Renal cortical epithelial cell (primary cell): ENCODE results near the gene TMEM218. TPM values are rescaled to one million over a fixed set of nuclear protein-coding genes. Genes with fewer than 3 reads are reported as not detected.
"Not testable (repeated sequence)": the region's sequence is repeated elsewhere in the genome, so short reads cannot be mapped to it uniquely, and the experiment has no call there.

Source experiments
- DNase-seq: peaks from one replicate; pipeline ENCODE4 v3.0.0-alpha.2; 2011; ENCODE audit warnings: low read depth
- total RNA-seq: library from RNA; depleted of rRNA; stranded (reverse); fragments of >200 nt; gene quantifications from 2 replicates; pipeline ENCODE4 v1.2.3, GENCODE V29; 2014

Gene TMEM218
- total RNA-seq, 1 donor from 2014 or later, result 27.0 TPM

DNA sequence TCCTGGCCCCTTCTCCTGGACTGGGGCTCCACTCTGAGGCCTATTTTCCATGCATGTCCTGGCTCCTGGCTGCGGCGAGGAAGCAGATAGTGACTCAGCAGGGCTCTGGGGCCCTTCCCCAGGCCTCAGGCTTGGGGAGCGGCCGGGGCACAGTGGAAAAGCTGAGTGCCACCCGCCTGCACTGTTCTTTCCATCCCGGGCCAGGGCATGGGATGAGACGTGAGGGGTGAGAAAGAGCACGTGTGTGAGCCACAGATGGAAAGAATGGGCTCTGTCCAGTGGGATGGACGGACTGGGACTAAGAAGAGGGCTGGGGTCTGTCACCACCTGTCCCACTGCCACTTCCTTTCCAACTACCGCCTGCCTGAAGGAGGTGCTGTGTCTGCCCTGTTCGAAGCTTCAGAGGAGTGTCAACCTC is 35.5 kb downstream of the TMEM218 start:
- DNase-seq, result no peak

DNA sequence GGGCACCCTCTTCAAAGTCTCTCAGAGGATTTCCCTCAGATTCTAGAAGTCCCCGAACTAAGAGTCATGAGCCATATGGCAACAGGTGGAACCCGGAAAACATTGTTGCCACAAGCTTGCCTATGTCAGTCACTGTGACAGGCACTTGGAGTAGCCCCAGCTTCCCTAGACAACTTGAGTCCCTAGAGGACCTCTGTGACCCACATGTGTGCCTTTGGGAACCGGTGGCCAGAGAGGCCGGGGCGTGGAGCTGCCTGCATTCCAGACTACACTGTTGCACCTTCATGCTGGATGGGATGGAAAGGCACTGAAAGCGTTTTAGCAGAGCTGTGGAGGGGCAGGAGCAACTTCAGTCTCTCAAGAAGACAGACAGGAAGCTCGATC is 36.2 kb downstream of the TMEM218 start:
- no peak for DNase-seq

DNA sequence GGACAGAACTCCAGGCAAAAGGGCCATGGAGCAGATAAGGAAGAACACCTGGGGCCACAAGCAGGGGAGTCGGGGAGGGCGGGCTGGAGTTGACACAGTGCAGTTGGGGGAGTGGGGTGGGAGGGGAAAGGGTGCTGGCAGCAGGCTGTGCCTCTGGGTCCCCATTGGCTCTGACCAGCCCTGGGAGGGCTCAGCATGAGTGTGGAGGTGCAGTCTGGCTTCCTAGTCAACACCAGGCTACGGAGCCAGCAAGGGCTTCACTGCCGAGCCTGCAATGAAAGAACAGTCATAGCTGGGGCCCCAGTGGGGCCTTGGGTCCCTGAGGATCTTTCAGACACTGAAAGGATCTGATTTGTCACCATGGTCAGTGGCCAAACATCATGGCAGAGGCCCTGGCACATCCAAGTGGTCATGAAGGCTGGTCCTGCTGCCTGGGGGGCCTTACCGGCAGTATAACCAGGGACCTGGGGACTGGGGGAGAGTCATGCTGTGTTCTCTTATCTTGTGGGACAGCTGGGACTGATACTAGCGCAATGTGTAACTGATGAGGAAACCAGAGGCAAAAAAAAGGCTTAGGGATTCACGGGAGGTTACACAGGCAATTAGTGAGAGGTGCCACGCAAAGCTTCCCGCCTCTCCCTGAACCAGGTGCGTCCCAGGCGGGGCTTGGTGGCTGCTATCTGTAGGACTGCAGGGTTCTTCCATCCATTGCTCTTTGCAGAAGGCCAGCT is 36.8 kb downstream of the TMEM218 start:
- DNase-seq, result no peak

DNA sequence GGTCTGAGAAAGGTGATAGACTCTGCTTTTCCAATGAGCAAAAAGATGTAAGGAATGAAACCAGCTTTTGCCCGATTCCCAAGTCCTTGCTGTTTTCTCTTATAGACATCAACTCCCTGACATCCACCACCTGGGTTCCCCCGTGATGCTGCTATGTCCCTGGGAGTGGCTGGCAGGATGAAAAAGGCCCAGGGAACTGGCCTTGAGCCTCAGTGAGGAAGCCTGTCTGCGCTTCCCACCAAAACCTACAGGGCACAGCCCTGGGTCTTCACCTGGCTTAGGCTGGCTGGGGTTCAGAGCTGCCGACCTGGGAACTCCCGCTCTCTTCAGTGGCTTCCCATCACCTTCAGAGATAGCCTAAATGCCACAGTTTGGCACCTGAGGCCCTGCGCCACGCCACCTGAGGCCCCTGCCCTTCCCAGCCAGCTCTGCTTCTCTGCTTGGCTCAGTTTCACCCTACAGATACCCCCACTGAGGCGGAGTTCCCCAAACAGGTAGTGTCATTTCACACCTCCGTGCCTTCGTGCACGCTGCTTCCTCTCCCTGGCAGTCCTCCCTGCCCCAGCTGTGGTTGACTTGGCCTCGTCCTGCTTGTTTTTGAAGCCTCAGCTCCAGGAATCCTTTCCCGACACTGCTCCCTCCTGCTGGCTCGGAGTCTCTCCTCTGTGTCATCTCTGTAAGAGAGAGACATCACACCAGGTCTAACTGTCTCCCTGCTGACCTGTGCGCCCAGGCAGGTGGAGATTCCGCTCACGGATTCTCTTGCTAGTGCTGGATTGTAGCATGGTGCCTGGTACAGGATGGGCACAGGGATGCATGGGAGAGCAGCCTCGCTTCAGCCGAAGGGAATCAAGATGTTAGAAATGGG is 37.6 kb downstream of the TMEM218 start:
- DNase-seq, result no peak

DNA sequence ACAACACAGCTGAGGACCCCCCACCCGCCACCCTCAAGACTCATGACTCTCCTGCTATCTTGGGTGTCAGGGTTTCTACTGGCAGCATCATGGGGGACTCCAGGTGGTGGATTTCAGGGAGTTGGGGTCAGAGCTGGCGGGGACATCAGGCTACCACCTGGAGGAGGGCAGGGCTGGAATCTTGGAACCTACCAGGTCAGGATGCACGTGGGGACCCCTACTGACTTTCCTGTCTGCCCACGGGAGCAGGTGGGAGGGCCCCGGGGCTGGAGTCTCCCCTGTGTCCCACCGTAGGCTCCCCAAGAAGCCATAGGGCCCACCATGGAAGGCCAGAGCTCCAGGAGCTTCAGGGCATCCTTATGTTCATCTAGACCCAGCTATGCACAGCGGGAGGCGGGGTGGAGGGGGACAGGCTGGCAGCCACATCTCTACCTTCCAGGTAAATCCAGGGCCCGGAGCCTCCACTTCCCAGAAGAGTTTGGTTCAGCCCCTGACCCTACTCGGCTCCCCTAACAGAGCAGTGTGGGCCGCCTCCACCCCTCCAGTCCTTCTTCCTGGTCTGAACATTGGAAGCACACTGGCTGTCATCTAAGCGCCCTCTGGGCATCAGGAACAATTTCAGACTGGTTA is 38.4 kb downstream of the TMEM218 start:
- DNase-seq, result no peak

DNA sequence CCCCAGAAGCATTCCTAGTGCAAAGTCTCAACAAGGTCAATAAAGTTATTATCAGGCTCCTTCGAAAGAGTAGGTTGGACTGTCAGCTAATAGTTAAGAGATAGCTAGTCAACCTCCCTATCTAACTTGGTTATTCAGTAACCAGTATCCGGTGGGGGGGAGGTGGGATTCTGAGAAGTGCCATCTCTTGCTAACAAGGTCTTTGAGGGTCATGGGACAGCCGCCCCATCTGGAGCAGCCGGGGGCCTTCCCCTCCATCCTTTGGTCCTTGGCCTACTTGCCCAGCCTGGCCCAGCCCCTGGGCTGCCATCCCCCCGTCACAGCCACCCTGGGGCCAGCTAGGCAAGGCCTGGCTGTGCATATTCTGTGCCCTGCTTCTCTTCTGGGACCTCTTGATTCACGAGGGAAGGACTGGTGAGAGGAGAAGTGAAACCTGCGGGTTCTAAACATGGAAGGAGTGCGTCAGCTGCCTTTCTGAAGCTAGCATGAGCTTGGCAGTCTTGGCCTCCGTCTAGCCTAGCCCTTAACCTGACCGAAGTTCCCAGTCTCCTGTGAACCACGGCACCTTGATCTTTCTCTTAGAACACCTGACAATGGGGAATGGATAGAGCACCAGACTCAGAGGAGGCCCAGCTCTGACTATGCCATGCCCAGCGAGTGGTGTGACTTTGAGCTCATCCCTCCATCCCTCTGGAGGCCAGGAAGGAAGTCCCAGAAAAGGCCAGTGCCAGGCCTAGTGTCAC is 39.0 kb downstream of the TMEM218 start:
- no peak for DNase-seq

DNA sequence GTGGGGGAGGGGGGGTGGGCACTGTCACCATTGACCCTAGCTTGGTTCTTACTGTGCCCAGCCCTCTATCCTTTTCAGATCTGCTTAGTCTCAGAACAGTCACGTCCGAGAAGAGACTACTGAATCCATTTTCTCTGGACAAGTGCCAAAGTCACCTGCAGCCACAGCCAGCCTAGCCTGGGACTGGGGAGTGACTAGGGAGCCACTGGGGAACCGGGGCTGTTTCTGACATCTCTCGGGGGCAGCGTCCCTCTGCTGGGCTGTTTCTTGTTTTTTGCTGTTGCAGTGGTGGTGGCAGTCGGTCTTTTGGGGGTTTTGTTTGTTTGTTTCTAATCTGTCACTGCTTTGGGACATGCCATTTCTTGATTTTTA is 39.6 kb downstream of the TMEM218 start:
- DNase-seq, result no peak

DNA sequence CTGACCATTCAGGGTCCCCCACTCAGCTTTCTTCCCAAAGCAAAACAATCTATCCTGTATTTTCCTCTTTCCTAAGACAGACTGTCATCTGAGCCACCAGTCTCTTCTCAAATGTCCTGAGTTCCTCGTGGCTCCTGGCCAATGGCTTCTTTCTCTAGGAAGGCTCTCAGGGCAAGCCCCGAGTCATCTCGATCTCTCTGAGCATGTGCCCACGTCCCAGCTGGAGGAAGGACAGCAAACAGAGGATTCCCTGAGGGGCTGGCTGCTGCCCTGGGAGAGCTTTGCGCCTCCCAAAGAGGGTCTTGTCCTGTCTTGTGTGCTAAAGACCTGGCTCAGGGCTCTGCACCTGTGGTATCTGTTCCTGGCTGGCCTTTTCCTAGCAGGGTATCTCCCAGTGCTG is 40.0 kb downstream of the TMEM218 start:
- no peak for DNase-seq

DNA sequence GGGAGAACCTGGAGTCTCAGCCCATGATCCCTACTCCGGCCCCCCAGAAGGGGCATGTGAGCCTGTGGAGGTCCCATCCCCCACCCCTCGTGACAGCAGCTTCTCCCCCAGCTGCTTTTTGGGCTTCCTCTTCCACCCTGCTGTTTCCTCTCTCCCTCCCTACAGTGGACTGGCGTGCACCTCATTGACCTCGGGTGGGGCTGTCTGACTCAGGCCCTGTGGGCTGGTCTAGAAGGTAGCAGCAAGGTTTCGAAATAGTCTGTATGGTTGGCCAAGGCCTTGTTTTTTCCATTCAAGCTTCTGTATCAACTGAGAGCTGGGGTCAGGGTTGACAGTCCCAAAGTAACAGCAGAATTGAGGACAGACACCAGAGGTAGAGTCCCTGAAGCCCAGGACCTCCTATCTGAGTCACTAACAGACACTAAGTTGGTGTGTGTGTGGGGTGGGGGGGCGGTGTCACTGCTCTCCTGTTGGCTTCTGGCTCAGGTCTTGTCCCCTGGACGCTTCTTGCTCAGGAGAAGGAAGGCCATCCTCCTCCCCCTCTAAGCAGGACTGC is 40.6 kb downstream of the TMEM218 start:
- DNase-seq, result peak; percentile 82

DNA sequence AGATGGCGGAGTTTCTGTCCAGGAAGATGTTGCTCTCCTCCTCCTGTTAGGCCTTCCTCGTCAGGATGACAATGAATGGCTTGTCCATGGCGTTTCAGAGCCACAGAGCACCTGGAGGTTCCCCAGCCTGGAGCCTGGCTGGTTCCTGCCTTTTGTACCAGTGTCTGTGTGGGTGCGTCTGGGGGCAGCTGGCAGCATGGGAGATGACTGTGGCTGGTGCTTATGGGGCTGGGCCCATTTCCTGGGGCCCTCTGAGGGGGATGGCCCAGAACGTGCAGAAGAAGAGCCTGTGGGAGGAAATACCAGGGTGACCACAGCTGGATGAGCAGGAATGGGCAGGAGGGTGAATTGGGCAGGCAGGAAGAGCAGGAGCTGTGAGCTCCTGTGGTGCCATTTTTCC is 41.6 kb downstream of the TMEM218 start:
- DNase-seq, result no peak

DNA sequence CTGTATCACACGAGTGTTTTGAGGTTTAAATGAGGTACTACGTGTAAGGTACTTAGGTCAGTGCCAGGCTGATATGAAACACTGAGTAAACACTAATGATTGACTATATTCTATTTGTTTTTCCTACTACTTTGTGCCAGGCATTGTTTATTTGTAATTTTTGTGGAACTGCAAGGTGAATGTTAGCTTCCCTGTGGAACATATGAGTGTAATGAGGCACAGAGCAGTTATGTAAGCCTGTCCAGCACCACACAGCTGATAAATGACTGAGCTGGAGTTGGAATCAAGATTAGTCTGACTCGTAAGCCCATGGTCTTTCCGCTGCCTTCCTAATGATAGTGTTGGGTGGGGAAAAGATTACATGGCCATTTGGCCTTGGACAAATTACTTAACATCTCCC is 42.4 kb downstream of the TMEM218 start:
- no peak for DNase-seq

DNA sequence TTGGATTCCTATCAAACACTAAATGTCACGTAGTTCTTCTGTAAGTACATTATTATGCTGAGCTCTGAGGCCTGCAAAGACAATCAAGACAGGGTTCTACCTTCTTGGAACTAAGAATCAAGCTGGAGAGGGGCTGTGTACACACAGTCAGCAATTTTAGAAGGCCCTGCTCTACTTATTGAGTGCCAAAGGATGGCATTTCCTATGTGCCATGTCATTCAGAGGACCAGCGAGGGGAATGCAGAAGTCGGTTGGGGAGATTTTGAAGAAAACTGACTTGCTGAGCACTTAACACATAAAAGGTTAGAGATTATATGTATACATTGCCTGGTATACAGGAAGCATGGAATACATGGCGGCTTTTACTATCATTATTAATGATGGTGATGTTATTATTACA is 43.1 kb downstream of the TMEM218 start:
- no peak for DNase-seq

DNA sequence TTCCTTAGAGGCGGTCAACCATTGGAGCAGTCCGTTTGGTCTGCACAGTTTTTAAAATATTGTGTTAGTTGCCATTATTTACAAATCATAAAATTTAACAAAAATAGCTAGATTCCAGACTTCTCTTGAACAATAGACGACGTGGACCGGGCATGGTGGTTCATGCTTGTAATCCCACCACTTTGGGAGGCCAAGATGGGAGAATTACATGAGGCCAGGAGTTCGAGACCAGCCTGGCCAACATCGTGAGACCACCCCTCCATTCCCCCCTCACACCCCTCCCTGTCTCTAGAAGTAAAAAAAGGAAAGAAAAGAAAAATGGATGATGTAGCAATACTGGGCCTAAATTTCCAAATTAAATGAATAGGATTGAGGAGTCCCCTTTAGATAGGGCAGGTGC is 47.4 kb downstream of the TMEM218 start:
- DNase-seq, result no peak

DNA sequence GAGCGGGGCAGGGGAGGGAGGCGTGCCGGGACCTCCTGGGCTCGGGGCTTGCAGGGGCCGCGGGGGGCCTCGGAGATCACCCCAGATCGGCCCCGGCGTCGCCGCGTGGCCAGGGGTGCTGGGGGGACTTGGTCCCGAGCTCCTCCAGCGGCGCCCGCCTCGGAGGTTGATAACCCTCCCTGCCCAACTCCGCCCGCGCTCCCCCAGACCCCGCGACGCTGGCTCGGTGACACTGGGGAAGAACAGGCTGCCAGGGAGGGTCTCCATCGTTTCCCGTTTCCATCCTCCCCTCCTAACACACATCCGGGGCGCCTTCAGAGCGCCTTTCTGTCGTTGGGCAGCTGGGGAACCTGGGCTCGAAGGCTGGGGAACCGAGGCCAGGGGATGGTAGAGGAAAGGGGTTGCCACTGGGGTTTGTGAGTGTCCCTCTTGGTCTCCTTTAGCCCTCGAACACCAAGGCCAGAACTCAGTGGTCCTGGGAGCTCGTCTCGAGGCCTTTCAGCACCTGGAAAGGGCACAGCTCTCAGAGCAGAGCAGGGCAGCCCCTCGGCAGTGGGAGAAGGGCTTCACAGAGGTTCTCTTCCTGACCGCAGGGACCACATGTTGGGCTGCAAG is 47.9 kb downstream of the TMEM218 start:
- DNase-seq, result no peak

DNA sequence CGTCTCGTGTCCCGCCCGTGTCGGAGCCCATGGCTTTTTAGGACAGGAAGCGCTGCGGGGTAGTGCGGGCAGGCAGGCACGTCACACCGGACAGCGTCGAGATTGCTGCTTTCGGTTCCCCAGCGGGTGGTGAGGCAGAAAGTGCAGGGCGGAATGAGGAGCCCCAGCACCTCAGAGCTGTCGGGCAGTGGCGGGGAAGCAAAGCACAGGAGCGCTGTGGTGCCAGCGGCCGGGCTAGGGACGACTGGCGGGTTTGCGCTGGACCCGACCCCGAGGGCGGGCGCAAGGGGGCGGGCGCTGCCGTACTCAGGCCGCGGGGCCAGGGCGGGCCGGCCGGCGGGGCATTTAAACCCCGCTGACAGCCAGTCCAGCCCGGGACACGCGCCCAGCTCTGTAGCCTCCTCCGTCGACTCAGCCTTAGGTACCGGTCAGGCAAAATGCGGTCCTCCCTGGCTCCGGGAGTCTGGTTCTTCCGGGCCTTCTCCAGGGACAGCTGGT is 48.4 kb downstream of the TMEM218 start, which contains the start of gene SLC37A2:
SLC37A2 (plus strand) TSS at position 375 of the 498 bp plus-strand sequence; CDS start at position 438, 63 bp downstream.
- DNase-seq, result peak; percentile 30

DNA sequence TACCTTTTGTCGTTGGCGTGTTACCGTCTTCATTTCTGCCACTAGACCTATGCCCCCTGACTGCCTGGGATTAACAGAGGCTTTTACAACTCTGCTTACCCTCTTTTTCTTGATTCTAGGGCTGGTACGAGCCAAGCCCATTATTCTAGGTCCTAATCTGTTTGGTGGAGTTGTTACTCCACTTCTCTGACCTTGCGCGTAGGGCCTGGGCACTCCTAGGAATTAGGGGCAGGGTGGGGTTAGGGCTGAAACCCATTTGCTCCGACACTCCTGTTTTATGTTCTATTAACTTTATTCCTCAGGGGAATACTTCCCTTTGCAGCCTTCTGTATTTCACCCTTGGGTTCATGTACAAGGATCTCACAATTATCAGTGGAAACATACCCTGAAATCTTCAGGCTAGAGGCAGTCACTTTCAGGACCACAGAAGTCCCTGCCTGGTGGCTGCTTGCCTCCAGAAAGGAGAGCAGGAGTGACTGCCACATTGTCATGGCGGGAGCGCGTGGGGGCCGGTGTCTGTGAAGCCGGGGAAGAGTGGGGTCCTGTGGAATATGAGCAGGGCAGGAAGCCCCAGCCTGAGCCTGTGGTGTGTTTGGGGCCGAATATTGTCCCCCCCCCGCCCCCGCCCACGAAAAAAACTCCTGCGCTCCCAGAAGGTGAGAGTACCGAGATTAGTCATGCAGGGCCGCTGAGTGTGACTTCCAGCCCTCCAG is 49.1 kb downstream of the TMEM218 start:
- DNase-seq, result no peak

DNA sequence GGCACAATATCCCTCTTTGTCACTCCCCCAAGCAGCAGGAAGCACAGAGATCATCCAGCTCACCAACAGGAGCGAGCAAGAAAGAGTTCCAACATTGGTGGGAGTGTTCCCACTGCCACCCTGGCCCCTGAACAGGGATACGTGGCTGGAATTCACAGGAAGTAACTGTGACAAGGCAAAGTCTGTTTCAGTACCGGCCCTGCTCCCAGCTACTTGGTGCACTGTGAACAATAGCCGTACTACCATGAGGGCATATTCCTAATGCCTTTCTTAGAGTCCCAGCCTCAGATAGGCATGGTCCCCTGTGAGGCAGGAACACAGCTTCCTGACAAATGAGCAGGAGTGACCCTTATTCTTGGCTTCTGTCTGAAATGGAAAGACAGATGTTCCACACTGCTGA is 50.1 kb downstream of the TMEM218 start:
- DNase-seq, result no peak

DNA sequence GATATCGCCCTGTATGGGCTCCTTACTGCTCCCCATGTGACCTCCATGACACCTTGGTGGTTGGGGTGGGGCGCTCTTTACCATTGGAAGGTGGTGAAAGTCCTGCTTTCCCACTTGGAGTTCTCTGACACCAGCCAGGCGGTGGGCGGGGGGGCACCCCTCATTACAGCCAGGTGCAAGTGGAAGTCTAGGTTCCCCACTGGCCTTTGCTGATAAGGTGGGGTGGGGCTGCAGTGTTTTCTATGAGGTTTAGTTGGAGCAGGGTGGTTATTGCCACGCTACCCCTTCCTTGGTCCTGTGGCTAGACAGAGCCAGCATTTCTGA is 53.8 kb downstream of the TMEM218 start:
- no peak for DNase-seq

DNA sequence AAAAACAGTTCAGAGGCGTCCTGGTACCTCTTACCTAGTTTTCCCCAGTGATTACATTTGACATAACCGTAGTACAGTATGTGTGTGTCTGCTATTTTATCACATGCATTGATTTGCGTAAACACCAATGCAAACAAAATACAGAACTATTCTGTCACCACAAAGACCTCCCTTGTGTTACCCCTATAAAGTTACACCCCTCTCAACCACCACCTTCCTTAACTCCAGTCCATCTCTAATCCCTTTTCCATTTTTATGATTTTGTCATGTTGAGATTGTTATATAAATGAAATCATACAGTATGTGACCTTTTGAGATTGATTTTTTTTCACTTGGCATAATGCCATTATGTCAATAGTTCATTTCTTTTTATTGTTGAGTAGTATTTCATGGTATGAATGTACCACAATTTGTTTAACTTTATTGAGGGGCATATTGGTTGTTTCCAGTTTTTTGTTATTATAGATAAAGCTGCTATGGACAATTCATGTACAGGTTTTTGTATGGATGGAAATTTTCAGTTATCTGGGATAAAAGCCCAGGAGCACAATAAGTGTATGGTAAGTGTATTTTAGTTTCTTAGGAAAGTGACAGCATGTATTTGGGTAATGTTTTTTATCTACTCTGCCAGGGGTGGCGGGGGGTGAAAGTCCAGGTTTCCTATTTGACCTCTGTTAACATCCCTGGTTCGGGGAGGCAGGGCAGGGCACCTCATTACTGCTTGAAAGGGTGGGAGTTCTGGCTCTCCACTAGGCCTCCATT is 54.3 kb downstream of the TMEM218 start:
- DNase-seq, result no peak

DNA sequence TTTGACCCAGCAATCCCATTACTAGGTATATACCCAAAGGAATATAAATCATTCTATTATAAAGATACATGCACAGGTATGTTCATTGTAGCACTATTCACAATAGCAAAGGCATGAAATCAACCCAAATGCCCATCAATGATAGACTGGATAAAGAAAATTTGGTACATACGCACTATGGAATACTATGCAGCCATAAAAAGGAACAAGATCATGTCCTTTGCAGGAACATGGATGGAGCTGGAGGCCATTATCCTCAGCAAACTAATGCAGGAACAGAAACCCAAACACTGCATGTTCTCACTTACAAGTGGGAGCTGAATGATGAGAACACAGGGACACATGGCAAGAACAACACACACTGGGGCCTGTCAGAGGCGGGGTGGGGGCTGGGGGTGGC is 55.3 kb downstream of the TMEM218 start:
- not testable (repeated sequence) for DNase-seq
